Mucosa of gallbladder (tissue), 1 donor: ENCODE results near the gene STPG4. TPM values are rescaled to one million over a fixed set of nuclear protein-coding genes. Genes with fewer than 3 reads are reported as not detected.

ENCODE experiments used
- DNase-seq: peaks from one replicate; pipeline ENCODE4 v3.0.0-alpha.2; 2020; ENCODE audit warnings: low spot score
- total RNA-seq: library from RNA; stranded (reverse); gene quantifications from one replicate; pipeline ENCODE4 v1.2.1, GENCODE V29; 2021
- donor health status: DM: no; HTN: no; CAD: no.

Gene STPG4
- total RNA-seq, 1 donor from 2014 or later: 0.20 TPM

DNA sequence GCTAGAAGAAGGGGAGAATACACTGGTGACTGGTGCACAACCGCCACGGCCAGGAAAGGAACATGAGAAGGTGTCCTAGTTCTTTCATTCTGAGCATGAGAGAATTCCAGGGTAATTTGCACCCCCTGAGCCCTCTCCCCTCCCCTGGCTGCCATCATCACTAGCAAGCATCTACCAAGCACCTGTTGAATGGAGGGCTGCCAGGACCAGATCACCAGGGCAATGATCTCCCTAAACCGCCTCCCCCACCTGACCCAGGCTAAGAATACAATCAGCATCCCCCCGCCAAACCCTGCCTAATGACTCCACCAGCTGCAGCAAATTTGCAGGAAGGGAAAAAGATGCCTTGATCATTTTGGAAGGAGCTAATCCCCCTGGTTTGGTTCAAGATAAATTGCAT is 100.2 kb downstream of the STPG4 start:
- no peak for DNase-seq

DNA sequence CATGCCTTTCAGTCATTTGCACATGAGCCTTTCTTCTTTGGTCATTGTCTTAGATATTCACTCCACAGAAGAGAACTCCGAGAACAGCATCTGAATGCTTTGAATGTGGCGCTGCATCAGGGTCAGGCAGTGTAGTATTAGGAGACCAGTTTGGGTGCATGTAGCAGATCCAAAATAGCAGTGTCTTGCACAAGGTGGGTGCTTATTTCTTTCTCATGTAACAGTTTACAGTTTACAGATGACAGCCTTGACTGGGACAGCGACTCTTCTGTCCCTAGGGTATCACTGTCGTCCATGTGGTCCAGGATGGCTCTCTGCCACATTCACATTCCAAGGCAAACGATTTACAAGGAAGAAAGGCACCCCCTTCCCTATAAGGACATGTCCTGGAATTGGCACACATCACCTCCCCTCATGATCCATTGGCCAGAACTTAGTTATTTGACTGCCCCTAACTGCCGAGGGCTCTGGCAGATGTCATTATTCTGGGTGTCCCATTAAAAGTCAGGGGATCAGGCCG is 101.0 kb downstream of the STPG4 start:
- no peak for DNase-seq

GRCh38 chr2:47052847-47053246 is 102.3 kb downstream of the STPG4 start:
- DNase-seq: no peak

DNA sequence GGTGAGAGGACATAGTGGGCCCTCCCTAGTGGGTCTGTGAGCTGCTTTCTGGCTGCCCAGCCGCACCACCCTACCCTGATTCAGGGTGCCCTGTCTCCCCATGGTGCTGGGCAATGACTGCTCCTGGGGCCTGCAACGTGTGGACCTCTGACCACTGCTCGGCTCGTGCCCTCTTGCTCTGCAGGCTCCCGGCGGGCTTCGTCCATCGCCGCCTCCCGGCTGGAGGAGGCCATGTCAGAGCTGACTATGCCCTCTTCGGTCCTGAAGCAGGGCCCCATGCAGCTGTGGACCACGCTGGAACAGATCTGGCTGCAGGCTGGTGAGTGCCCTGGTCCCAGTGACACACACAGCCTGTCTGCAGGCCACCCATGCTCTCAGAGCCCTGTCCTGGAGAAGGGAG is 103.5 kb downstream of the STPG4 start:
- DNase-seq: no peak

DNA sequence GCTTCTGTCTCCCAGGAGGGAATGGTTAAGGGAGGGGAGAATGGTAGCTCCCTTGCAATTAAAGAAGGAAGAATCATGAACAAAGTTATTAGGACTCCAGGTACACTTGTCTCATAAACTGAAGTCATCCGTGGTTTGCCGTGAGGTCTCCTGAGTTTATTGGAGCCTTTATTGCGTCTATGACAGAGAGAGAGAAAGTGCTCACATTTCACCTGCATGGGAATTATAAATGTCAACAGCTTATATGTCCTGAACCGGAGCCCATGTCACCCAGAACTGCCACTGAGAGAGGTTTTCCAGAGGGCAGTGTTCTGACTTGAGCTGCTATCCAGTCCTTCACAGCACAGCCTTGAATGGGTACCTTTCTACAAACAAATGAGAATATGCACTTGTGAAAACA is 104.3 kb downstream of the STPG4 start:
- no peak for DNase-seq

- no peak for DNase-seq
These were observed 104.9 kb downstream of the STPG4 start for GRCh38 chr2:47050021-47050760.

GRCh38 chr2:47049502-47049901 is 105.6 kb downstream of the STPG4 start:
- no peak for DNase-seq

DNA sequence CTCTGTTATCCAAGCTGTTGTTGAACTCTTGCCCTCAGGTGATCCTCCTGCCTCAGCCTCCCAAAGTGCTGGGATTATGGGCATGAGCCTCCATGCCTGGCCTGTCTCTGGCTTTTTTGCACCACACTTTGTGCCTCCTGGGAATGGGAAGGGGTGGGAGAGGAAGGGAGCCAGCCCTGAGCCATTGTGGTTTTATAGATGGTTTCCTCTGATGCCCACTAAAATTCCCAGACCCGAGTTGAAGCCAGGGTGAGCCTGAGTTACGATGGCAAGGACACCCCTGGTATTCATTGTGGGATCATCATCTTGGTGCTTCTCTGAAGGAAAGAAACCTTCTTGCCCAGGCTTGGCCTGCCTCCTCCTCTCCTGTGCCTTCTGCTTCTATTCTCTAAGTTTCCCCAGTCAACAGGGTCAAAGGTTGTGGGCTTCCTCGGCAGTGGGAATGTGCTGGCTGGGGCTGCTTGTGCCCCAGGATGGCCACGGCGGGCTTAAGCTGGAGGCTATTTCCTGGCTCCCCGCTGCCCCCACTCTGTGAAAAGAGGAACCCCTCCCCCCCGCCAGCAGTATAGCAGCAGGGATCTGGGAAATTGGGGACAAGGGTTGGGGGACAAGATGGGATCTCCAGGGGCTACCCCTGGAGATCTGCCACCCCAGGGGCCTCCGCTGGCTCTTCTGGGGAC is 106.2 kb downstream of the STPG4 start:
- no peak for DNase-seq

GRCh38 chr2:47046271-47046670 is 108.8 kb downstream of the STPG4 start:
- DNase-seq: no peak

DNA sequence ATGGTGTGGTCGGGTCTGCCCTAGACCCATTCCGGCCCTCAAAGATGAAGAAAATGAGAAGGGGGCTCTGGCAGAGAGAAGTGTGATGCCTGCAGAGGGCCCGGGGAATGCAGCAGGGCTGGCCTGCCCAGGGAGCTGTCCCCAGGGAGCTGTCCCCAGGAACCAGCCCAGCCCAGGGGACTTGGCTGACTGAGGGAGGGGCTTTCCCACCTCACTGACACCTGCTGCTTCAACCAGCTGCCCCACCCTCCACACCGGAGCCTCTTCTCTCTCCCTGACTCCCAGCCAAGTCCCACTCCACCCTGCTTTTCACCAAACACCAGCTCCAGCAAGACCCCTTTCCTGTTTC is 111.2 kb downstream of the STPG4 start:
- no peak for DNase-seq

DNA sequence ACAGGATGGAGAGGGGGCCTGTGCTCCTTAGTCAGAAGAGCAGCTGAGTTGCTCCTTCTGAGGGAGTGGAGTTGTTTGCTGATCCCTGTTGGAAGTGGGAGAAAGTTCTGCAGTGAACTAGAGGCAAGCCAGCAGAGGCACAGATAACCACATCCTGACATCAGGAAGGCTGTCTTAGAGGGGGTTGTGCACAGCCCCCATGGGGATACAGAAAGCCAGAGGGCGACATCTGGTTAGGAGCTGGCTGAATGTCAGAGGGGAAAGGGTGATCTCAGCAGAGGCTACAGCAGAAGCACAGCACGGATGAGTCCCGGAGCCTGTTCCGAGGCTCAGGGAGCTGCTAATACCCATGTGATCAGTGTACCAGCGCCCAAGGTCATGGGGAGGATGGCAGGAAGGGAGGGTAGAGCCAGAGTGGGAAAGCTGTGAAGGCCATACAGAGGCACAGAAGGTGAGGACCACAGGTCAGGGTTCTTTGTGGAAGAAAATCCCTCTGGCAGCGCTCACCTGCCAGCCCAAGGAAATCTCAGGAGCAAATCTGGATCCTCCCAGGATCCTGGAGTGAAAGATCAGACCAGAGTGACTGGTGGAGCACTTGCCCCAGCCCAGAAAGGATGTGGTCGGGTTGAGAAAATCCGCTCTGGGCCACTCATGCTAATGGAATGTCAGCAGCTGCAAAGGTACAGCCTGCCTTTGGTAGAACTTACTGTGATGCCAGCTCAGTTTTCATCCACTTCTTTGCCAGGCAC is 111.8 kb downstream of the STPG4 start:
- peak; percentile 30 for DNase-seq

DNA sequence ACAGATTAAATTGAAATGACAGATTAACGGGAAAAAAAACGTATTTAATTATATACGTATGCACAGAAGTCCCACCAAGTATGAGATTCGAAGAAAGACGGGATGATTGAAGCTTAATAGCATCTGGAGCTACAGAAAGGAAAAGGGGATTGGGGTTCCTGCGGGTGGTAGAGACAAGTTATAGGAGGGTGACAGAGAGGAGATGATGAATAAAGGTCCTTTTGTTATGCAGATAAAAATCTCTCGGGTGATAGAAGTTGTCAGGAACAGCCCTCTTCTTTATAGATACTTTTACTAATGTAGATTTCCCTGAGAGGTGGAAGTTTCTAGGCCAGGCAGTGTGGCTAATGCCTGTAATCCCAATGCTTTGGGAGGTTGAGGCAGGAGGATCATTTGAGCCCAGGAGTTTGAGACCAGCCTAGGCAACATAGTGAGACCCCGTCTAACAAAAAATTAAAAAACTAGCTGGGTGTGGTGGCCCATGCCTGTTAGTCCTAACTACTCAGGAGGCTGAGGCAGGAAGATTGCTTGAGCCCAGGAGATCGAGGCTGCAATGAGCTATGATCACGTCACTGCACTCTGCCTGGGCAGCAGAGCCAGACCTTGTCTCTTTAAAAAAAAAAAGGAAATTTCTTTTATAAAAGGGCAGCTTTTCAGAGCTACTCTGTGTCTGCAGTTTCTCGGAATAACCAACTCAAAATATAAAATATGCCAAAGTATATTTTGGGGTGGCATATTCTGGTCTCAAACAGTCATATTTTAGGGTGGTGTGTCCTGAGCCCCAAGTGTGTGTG is 113.0 kb downstream of the STPG4 start:
- no peak for DNase-seq

- peak; percentile 30 for DNase-seq
These were observed 114.0 kb downstream of the STPG4 start for GRCh38 chr2:47041063-47041462.

DNA sequence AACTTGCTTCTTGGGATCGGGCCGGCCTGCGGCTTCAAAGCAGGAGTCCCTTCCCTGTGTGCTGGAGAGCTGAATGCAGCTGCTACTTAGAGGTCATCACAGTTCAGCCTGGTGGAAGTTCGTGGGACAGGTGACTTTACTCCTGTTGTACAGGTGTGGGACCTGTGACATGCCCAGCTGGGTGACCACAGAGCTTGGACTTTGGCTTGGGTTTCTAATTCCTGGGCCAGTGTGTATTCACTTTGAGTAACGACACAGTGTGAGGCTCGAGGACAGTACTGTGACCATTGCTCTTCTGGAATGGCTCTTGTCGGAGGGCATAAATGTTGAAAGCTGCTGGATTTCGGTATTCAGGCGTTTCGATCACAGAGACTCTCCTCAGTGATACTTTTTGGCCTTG is 114.5 kb downstream of the STPG4 start:
- no peak for DNase-seq

GRCh38 chr2:47039913-47040562 is 115.1 kb downstream of the STPG4 start:
- no peak for DNase-seq

DNA sequence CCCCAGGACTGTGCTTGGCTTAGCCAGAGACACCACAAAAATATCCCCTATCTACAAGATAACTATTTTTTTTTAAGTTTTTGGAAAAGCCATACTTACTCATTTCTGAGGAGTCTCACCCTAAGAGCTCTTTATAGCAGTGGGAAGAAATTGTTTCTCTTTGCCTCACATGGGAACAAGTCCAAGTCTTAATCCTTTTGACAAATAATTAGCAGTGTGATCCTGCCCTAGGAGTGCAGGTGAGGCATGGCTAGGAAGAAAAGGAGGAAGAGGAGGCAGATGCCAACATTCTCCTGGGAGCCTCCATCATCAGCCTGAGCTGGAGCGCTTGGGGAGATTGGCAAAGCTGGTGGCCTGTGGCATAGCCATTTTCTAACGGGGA is 115.6 kb downstream of the STPG4 start:
- no peak for DNase-seq

DNA sequence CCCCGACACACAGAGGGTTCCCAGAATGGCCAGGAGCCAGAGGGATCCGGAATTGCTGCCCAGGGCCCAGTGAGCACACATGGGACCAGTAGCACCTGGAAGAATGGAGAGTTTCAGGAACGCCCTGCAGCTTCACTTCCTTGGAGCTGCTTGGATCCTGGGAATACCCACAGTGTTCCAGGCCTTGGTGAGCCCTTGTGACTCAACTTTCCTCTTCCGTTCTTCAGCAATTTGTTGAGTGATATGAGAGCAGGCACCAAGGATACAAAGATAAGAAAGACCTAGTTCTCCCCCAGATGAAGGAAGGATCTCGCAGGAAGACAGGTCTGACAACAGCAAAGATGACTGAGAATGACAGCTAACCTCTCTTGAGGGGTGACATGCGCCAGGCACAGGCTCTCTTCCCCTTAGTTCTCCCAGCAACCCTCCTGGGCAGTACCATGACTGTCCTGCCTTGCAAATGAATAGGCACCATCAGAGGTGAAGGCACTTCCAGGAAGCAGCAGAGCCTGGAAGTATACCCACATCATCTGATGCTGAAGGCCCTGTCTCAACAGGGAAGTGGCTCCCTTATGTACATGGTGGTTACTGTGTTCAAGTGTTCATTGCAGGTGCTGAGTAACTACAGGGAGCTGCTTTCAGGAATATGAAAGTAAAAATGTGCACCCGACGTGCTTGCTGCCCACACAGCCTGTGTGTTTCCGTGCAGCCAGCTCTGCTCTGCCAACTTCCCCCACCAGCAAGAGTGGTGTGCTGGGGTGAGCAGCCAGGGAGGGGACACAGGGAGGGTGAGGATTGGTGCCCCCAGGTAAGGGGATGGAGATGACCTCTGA is 116.2 kb downstream of the STPG4 start:
- DNase-seq: no peak

DNA sequence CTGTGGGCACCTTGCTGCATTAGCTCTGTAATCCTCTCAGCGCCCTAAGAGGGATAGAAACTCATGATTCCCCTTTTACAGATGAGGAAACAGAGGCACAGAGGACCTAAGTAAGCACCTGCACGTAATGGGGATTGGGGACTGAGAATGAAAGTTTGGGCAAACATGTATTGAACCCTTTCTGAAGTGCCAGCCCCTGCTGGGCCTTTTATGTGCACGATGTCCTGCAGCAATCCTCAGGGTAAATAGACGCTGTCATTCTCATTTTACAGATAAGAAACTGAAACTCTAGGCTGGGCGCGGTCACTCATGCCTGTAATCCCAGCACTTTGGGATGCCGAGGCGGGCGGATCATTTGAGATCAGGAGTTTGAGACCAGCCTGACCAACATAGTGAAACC is 117.4 kb downstream of the STPG4 start:
- DNase-seq: no peak
